Activated CD8-positive, alpha-beta memory T cell treated with anti-CD3 and anti-CD28 coated beads for 48 hours (primary cell): ENCODE results near the gene RASA4B.
"Not testable (repeated sequence)": the region's sequence is repeated elsewhere in the genome, so short reads cannot be mapped to it uniquely, and the experiment has no call there.

Experiments
- DNase-seq, 3 experiments: peaks; one replicate each; pipeline ENCODE4 v3.0.0-alpha.2; 2020; ENCODE audit warnings: low read depth in 2 of 3, low spot score in 2 of 3

Gene RASA4B

GRCh38 chr7:102512642-102513221 lies 4.8 kb downstream of the RASA4B start:
- DNase-seq: not testable (repeated sequence)

GRCh38 chr7:102511860-102512522 lies 5.6 kb downstream of the RASA4B start:
- DNase-seq: not testable (repeated sequence)

GRCh38 chr7:102510575-102510974 lies 7.0 kb downstream of the RASA4B start:
- DNase-seq: not testable (repeated sequence)

- DNase-seq: not testable (repeated sequence)
Measured at GRCh38 chr7:102507410-102508088, 10.0 kb downstream of the RASA4B start.

GRCh38 chr7:102505298-102506185 lies 12.0 kb downstream of the RASA4B start:
- DNase-seq: not testable (repeated sequence)

- DNase-seq: not testable (repeated sequence)
Measured at GRCh38 chr7:102503141-102503540, 14.4 kb downstream of the RASA4B start.

- not testable (repeated sequence) for DNase-seq
Measured at GRCh38 chr7:102498321-102498720, 19.3 kb downstream of the RASA4B start.

- DNase-seq: not testable (repeated sequence)
Measured at GRCh38 chr7:102497308-102497707, 20.3 kb downstream of the RASA4B start.

- DNase-seq: not testable (repeated sequence)
Measured at GRCh38 chr7:102496861-102497260, 20.7 kb downstream of the RASA4B start.

GRCh38 chr7:102494473-102495149 lies 23.0 kb downstream of the RASA4B start:
- not testable (repeated sequence) for DNase-seq

- not testable (repeated sequence) for DNase-seq
Measured at GRCh38 chr7:102494026-102494425, 23.6 kb downstream of the RASA4B start.

- not testable (repeated sequence) for DNase-seq
Measured at GRCh38 chr7:102493220-102493935, 24.2 kb downstream of the RASA4B start.

- peak in 1 of 3 experiments; percentile 43 for DNase-seq
Measured at GRCh38 chr7:102490529-102491075, 27.0 kb downstream of the RASA4B start.

- DNase-seq: not testable (repeated sequence)
Measured at GRCh38 chr7:102484317-102484716, 33.3 kb downstream of the RASA4B start.

GRCh38 chr7:102481962-102482361 lies 35.6 kb downstream of the RASA4B start:
- DNase-seq: not testable (repeated sequence)

GRCh38 chr7:102479982-102480637 lies 37.5 kb downstream of the RASA4B start:
- peak in 1 of 3 experiments; percentile 35 for DNase-seq

- DNase-seq: not testable (repeated sequence)
Measured at GRCh38 chr7:102479209-102479584, 38.4 kb downstream of the RASA4B start.

- peak; percentile 88 to 100 (median 98) for DNase-seq
Measured at GRCh38 chr7:102478314-102479208, 39.0 kb downstream of the RASA4B start, which contains the start of gene POLR2J. Gene POLR2J, minus strand, starts transcription at chr7:102478922. Its CDS starts 62 bp downstream, at chr7:102478860.
